ENCODE results near the gene LMLN. TPM values are rescaled to one million over a fixed set of nuclear protein-coding genes. Genes with fewer than 3 reads are reported as not detected.

LMLN gene
- total and polyA plus RNA-seq, 2 donors from 2014 or later = 1.6 to 10.5 TPM

DNA sequence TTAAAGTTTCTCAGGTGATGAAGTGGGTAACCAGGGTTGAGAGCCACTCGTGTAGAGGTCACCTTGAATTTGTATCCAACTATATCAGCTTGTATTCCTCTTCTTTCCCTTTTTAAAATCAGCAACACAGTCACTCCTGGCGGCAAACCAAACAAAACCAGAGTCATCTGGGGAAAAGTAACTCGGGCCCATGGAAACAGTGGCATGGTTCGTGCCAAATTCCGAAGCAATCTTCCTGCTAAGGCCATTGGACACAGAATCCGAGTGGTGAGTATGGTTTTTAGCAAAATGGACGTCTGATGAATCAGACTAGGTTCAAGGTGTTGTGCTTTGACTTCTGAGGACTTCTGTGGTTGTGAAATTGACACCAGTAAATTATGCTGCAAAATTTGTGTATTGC lies 6.1 kb upstream of the LMLN start:
- Histone ChIP-seq H3K4me1 (ENCODE audit: control insufficient read depth in 2 of 3, insufficient read depth in 2 of 3, low read depth in 1 of 3, low read length in 3 of 3) (peaks cover 0 to 19% (median 2%) of the 10 kb centered on the region in 3 donors), H3K4me3 (ENCODE audit: low read length in 3 of 3) (no peak overlapping the region), H3K9ac (ENCODE audit: low read length in 3 of 3) (no peak overlapping the region), H3K27me3 (ENCODE audit: control insufficient read depth, insufficient read depth, low read length) (no peaks in the 10 kb centered on the region), H3K36me3 (ENCODE audit: control insufficient read depth in 2 of 3, insufficient read depth in 3 of 3, low read length in 3 of 3) (peaks cover 8 to 55% (median 26%) of the 10 kb centered on the region in 3 donors), H3K9me3 (ENCODE audit: control insufficient read depth in 2 of 3, insufficient read depth in 1 of 3, low read length in 3 of 3) (no peaks in the 10 kb centered on the region), H3K27ac (ENCODE audit: low read depth in 2 of 2, low read length in 2 of 2) (no peak overlapping the region)
- TF ChIP-seq, protein P1, sequence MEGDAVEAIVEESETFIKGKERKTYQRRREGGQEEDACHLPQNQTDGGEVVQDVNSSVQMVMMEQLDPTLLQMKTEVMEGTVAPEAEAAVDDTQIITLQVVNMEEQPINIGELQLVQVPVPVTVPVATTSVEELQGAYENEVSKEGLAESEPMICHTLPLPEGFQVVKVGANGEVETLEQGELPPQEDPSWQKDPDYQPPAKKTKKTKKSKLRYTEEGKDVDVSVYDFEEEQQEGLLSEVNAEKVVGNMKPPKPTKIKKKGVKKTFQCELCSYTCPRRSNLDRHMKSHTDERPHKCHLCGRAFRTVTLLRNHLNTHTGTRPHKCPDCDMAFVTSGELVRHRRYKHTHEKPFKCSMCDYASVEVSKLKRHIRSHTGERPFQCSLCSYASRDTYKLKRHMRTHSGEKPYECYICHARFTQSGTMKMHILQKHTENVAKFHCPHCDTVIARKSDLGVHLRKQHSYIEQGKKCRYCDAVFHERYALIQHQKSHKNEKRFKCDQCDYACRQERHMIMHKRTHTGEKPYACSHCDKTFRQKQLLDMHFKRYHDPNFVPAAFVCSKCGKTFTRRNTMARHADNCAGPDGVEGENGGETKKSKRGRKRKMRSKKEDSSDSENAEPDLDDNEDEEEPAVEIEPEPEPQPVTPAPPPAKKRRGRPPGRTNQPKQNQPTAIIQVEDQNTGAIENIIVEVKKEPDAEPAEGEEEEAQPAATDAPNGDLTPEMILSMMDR (IDR thresholded peaks at IDR 0.05; ENCODE audit: borderline replicate concordance, extremely low read depth, insufficient read depth) = no peak
- no peak for DNase-seq
- intact Hi-C loops (cut with DNase I) = no loop called here
- no peak for FAIRE-seq

DNA sequence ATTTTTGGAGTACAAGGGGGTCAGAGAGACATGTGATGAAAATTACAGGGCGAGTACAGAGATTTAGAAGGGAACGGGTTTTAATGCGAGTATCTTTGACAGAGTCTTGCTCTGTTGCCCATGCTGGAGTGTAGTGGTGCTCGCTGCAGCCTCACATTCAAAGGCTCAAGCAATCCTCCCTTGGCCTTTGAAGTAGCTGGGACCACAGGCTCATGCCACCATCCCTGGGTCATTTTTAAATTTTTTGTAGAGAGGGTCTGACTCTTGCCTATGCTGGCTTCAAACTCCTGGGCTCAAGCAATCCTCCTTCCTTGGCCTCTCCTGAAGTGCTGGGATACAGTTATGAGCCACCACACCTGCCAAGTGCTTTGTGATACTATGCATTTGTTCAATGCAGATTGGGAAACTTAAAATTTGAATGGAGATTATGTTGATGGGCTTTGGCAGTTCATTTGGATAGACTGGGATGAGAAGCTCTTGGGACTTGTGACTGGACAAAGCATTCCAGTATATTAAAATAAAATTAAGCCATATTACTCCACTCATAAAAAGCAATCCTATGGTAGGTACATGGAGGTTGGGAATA lies 4.0 kb upstream of the LMLN start:
- FAIRE-seq = no peak
- TF ChIP-seq, protein P1 (IDR thresholded peaks at IDR 0.05; ENCODE audit: borderline replicate concordance, extremely low read depth, insufficient read depth) = no peak

DNA sequence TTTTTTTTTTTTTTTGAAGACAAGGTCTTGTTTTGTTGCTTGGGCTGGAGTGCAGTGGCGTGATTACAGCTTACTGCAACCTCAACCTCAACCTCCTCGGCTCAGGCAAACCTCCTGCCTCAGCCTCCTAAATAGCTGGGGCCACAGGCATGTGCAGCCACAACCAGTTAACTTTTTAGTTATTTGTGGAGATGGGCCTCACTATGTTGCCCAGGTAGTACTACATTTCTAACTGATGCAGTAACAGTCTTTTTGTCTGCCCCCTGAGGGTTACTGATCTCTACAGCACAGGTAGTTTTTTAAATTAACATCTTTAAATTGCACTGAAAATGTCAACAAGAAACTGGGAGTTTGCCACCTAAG lies 3.4 kb upstream of the LMLN start:
- DNase-seq = no peak
- Histone ChIP-seq H3K27me3 (ENCODE audit: control insufficient read depth, insufficient read depth, low read length) (no peaks in the 10 kb centered on the region), H3K36me3 (ENCODE audit: control insufficient read depth in 2 of 3, insufficient read depth in 3 of 3, low read length in 3 of 3) (peaks cover 6 to 48% (median 26%) of the 10 kb centered on the region in 3 donors), H3K9ac (ENCODE audit: low read length in 3 of 3) (no peak overlapping the region), H3K27ac (ENCODE audit: low read depth in 2 of 2, low read length in 2 of 2) (no peak overlapping the region), H3K9me3 (ENCODE audit: control insufficient read depth in 2 of 3, insufficient read depth in 1 of 3, low read length in 3 of 3) (no peaks in the 10 kb centered on the region), H3K4me1 (ENCODE audit: control insufficient read depth in 2 of 3, insufficient read depth in 2 of 3, low read depth in 1 of 3, low read length in 3 of 3) (peaks cover 0 to 13% (median 9%) of the 10 kb centered on the region in 3 donors), H3K4me3 (ENCODE audit: low read length in 3 of 3) (no peak overlapping the region)
- intact Hi-C loops (cut with DNase I) = no loop called here
- TF ChIP-seq, protein P1 (IDR thresholded peaks at IDR 0.05; ENCODE audit: borderline replicate concordance, extremely low read depth, insufficient read depth) = no peak
- FAIRE-seq = no peak

More for the DNA sequence above, 4.0 kb upstream of the LMLN start:
- Histone ChIP-seq H3K9me3 (ENCODE audit: control insufficient read depth in 2 of 3, insufficient read depth in 1 of 3, low read length in 3 of 3) (no peaks in the 10 kb centered on the region), H3K27me3 (ENCODE audit: control insufficient read depth, insufficient read depth, low read length) (no peaks in the 10 kb centered on the region), H3K4me1 (ENCODE audit: control insufficient read depth in 2 of 3, insufficient read depth in 2 of 3, low read depth in 1 of 3, low read length in 3 of 3) (peaks cover 0 to 14% (median 9%) of the 10 kb centered on the region in 3 donors), H3K9ac (ENCODE audit: low read length in 3 of 3) (no peak overlapping the region), H3K27ac (ENCODE audit: low read depth in 2 of 2, low read length in 2 of 2) (no peak overlapping the region), H3K4me3 (ENCODE audit: low read length in 3 of 3) (no peak overlapping the region), H3K36me3 (ENCODE audit: control insufficient read depth in 2 of 3, insufficient read depth in 3 of 3, low read length in 3 of 3) (peaks cover 8 to 55% (median 26%) of the 10 kb centered on the region in 3 donors)
- intact Hi-C loops (cut with DNase I) = no loop called here
- no peak for DNase-seq

DNA sequence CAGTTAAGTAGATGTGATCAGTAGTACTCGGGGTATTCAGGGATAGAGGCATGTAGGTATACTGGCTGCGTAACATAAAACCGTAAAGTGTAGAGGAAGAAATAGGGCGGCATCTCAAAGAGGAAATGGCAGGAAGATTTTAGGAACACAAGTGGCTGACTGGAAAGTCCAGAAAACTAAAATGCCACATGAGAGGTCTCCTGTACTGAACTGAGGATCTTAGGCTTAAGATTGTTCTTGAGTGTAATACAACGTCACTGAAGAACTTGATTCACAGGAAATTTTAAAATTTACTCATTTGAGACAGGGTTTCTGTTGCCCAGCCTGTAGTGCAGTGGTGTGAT lies 2.3 kb upstream of the LMLN start:
- peaks cover 0 to 11% (median 9%) of the 10 kb centered on the region in 3 donors for H3K4me1 ChIP-seq (ENCODE audit: control insufficient read depth in 2 of 3, insufficient read depth in 2 of 3, low read depth in 1 of 3, low read length in 3 of 3)
- no peak for FAIRE-seq
- H3K9me3 ChIP-seq (ENCODE audit: control insufficient read depth in 2 of 3, insufficient read depth in 1 of 3, low read length in 3 of 3) = no peaks in the 10 kb centered on the region
- intact Hi-C loops (cut with DNase I) = no loop called here
- peaks cover 2 to 40% (median 22%) of the 10 kb centered on the region in 3 donors for H3K36me3 ChIP-seq (ENCODE audit: control insufficient read depth in 2 of 3, insufficient read depth in 3 of 3, low read length in 3 of 3)
- no peak for DNase-seq
- H3K27me3 ChIP-seq (ENCODE audit: control insufficient read depth, insufficient read depth, low read length) = no peaks in the 10 kb centered on the region
- no peak overlapping the region for H3K4me3 ChIP-seq (ENCODE audit: low read length in 3 of 3)
- no peak overlapping the region for H3K9ac ChIP-seq (ENCODE audit: low read length in 3 of 3)
- H3K27ac ChIP-seq (ENCODE audit: low read depth in 2 of 2, low read length in 2 of 2) = no peak overlapping the region
- TF ChIP-seq, protein P1 (IDR thresholded peaks at IDR 0.05; ENCODE audit: borderline replicate concordance, extremely low read depth, insufficient read depth) = no peak
